ENCODE data around the gene KLHDC7A. TPM values are rescaled to one million over a fixed set of nuclear protein-coding genes. Genes with fewer than 3 reads are reported as not detected.

Gene KLHDC7A
- total and polyA plus RNA-seq, 4 donors: 1.0 to 4.9 (median 1.6) TPM

GRCh38 chr1:18479454-18479853, 1.3 kb upstream of the KLHDC7A start:
- WGBS, 2 donors: 58 to 78% methylated on average over 8 of the region's 8 CpGs
- DNase-seq: peak in 1 of 3 donors; percentile 6
- H3K36me3 ChIP-seq (ENCODE audit: control insufficient read depth in 4 of 4, insufficient read depth in 4 of 4, low read length in 4 of 4): no peaks in the 10 kb centered on the region
- TF ChIP-seq CTCF (IDR thresholded peaks at IDR 0.05; ENCODE audit: control extremely low read depth, extremely low read depth): no peak
- peak overlapping the region in 1 of 2 donors; percentile 32 for H3K27ac ChIP-seq (ENCODE audit: low read depth in 1 of 2, low read length in 1 of 2)
- no peak overlapping the region for H3K4me3 ChIP-seq
- no peaks in the 10 kb centered on the region for H3K27me3 ChIP-seq (ENCODE audit: control insufficient read depth in 3 of 3, insufficient read depth in 3 of 3, low read length in 2 of 3)
- ATAC-seq (ENCODE audit: insufficient read depth, low FRiP score): no peak
- H3K9me3 ChIP-seq (ENCODE audit: control insufficient read depth in 4 of 4, insufficient read depth in 3 of 4, low read length in 3 of 4): no peaks in the 10 kb centered on the region
- peaks cover 0 to 20% (median 13%) of the 10 kb centered on the region in 5 donors for H3K4me1 ChIP-seq (ENCODE audit: control insufficient read depth in 5 of 5, insufficient read depth in 5 of 5, low read length in 5 of 5)
- no peak overlapping the region for H3K9ac ChIP-seq (ENCODE audit: insufficient read depth in 1 of 2, low read length in 2 of 2)

- Histone ChIP-seq H3K9me3 (ENCODE audit: control insufficient read depth in 4 of 4, insufficient read depth in 3 of 4, low read length in 3 of 4) (no peaks in the 10 kb centered on the region), H3K4me1 (ENCODE audit: control insufficient read depth in 5 of 5, insufficient read depth in 5 of 5, low read length in 5 of 5) (peaks cover 0 to 20% (median 13%) of the 10 kb centered on the region in 5 donors), H3K36me3 (ENCODE audit: control insufficient read depth in 4 of 4, insufficient read depth in 4 of 4, low read length in 4 of 4) (no peaks in the 10 kb centered on the region), H3K4me3 (no peak overlapping the region), H3K27me3 (ENCODE audit: control insufficient read depth in 3 of 3, insufficient read depth in 3 of 3, low read length in 2 of 3) (no peaks in the 10 kb centered on the region), H3K9ac (ENCODE audit: insufficient read depth in 1 of 2, low read length in 2 of 2) (no peak overlapping the region), H3K27ac (ENCODE audit: low read depth in 1 of 2, low read length in 1 of 2) (peak overlapping the region in 1 of 2 donors; percentile 87)
- 64 to 74% methylated on average over 23 to 25 of the region's 25 CpGs for WGBS, 2 donors
- no peak for TF ChIP-seq CTCF (IDR thresholded peaks at IDR 0.05; ENCODE audit: control extremely low read depth, extremely low read depth)
- ATAC-seq (ENCODE audit: insufficient read depth, low FRiP score) (no peak), DNase-seq (peak in 1 of 3 donors; percentile 21)
Observed at GRCh38 chr1:18481190-18481920, 625 bp downstream of the KLHDC7A start.

GRCh38 chr1:18481921-18482701, 1.4 kb downstream of the KLHDC7A start:
- H3K9ac ChIP-seq (ENCODE audit: insufficient read depth in 1 of 2, low read length in 2 of 2): no peak overlapping the region
- WGBS, 2 donors: 89 to 90% methylated on average over 49 of the region's 49 CpGs
- H3K4me1 ChIP-seq (ENCODE audit: control insufficient read depth in 5 of 5, insufficient read depth in 5 of 5, low read length in 5 of 5): peaks cover 0 to 20% (median 13%) of the 10 kb centered on the region in 5 donors
- peak overlapping the region in 1 of 2 donors; percentile 87 for H3K27ac ChIP-seq (ENCODE audit: low read depth in 1 of 2, low read length in 1 of 2)
- no peaks in the 10 kb centered on the region for H3K27me3 ChIP-seq (ENCODE audit: control insufficient read depth in 3 of 3, insufficient read depth in 3 of 3, low read length in 2 of 3)
- no peaks in the 10 kb centered on the region for H3K36me3 ChIP-seq (ENCODE audit: control insufficient read depth in 4 of 4, insufficient read depth in 4 of 4, low read length in 4 of 4)
- no peak for ATAC-seq (ENCODE audit: insufficient read depth, low FRiP score)
- no peak for TF ChIP-seq CTCF (IDR thresholded peaks at IDR 0.05; ENCODE audit: control extremely low read depth, extremely low read depth)
- no peak overlapping the region for H3K4me3 ChIP-seq
- no peak for DNase-seq
- H3K9me3 ChIP-seq (ENCODE audit: control insufficient read depth in 4 of 4, insufficient read depth in 3 of 4, low read length in 3 of 4): no peaks in the 10 kb centered on the region

Data from lung (tissue), 12 donors.